Dedifferentiated amniotic fluid mesenchymal stem cell (primary cell): Measurements from ENCODE around the gene HBQ1.
"Not testable (repeated sequence)": the region's sequence is repeated elsewhere in the genome, so short reads cannot be mapped to it uniquely, and the experiment has no call there.

Experiments
- DNase-seq: peaks from one replicate; pipeline ENCODE4 v3.0.0-alpha.2; 2016; ENCODE audit errors: extremely low spot score

The HBQ1 gene

DNA sequence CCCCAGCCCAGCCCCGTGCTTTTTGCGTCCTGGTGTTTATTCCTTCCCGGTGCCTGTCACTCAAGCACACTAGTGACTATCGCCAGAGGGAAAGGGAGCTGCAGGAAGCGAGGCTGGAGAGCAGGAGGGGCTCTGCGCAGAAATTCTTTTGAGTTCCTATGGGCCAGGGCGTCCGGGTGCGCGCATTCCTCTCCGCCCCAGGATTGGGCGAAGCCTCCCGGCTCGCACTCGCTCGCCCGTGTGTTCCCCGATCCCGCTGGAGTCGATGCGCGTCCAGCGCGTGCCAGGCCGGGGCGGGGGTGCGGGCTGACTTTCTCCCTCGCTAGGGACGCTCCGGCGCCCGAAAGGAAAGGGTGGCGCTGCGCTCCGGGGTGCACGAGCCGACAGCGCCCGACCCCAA is 4.3 kb upstream of the HBQ1 start:
- not testable (repeated sequence) for DNase-seq

DNA sequence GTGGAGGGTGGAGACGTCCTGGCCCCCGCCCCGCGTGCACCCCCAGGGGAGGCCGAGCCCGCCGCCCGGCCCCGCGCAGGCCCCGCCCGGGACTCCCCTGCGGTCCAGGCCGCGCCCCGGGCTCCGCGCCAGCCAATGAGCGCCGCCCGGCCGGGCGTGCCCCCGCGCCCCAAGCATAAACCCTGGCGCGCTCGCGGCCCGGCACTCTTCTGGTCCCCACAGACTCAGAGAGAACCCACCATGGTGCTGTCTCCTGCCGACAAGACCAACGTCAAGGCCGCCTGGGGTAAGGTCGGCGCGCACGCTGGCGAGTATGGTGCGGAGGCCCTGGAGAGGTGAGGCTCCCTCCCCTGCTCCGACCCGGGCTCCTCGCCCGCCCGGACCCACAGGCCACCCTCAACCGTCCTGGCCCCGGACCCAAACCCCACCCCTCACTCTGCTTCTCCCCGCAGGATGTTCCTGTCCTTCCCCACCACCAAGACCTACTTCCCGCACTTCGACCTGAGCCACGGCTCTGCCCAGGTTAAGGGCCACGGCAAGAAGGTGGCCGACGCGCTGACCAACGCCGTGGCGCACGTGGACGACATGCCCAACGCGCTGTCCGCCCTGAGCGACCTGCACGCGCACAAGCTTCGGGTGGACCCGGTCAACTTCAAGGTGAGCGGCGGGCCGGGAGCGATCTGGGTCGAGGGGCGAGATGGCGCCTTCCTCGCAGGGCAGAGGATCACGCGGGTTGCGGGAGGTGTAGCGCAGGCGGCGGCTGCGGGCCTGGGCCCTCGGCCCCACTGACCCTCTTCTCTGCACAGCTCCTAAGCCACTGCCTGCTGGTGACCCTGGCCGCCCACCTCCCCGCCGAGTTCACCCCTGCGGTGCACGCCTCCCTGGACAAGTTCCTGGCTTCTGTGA is 3.5 kb upstream of the HBQ1 start, which contains the start of gene HBA1:
HBA1 (plus strand) TSS at position 204 of the 906 bp plus-strand sequence; CDS start at position 241, 37 bp downstream.
- DNase-seq: not testable (repeated sequence)

- DNase-seq: no peak
Observed at GRCh38 chr16:177394-177822, 2.9 kb upstream of the HBQ1 start.

GRCh38 chr16:177981-178667 is 2.1 kb upstream of the HBQ1 start:
- DNase-seq: no peak

GRCh38 chr16:178668-179015 is 1.6 kb upstream of the HBQ1 start:
- DNase-seq: no peak

DNA sequence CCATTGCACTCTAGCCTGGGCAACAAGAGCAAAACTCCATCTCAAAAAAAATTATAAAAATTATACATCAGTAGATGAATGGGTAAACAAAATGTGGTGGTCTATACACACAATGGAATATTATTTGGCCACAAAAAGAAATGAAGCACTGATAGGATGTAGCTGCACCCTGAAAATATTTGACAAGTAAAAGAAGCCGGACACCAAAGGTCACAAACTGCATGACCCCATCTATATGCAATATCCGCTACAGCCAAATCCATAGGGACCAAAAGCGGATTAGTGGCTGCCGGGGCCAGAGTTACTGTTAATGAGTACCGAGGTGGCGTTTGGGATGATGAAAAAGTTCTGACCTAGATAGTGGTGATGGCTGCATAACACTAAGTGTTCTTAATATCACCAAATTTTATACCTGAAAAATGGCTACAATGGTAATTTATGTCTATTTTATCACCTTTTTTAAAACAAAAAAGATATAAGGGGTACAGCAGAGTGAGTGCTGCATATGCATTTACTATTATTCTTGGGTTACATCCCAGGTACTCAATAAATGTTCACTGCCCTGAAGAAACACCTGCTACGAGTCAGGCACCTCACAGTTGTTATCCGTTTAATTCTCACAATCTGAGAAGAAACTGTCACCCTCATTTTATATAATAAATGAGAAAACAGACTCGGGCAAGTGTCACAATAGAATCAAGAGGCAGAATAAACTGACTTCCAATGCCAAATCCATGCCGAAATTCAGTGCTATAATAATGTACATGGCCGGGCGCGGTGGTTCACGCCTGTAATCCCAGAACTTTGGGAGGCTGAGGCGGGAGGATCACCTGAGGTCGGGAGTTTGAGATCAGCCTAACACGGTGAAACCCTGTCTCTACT is 807 bp upstream of the HBQ1 start:
- DNase-seq: no peak

DNA sequence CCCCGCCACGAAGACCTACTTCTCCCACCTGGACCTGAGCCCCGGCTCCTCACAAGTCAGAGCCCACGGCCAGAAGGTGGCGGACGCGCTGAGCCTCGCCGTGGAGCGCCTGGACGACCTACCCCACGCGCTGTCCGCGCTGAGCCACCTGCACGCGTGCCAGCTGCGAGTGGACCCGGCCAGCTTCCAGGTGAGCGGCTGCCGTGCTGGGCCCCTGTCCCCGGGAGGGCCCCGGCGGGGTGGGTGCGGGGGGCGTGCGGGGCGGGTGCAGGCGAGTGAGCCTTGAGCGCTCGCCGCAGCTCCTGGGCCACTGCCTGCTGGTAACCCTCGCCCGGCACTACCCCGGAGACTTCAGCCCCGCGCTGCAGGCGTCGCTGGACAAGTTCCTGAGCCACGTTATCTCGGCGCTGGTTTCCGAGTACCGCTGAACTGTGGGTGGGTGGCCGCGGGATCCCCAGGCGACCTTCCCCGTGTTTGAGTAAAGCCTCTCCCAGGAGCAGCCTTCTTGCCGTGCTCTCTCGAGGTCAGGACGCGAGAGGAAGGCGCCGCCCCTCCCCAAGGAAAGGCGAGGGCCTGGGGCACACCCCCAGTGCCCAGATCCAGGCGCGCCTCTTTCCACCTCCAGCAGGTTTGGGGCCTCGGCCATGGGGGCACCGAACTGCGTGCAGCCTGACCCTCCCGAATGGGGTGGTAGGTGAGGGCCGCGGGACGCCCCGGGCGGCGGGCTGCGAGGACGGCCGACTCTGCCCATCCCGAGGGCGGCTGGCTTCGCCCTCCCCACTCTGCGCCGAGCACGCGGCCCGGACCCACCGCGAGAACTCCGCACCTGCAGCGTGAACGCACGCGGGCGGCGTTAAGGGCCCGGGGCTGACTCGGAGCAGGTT is 664 bp downstream of the HBQ1 start:
- peak; percentile 33 for DNase-seq

GRCh38 chr16:181565-182021 is 1.3 kb downstream of the HBQ1 start:
- DNase-seq: no peak

DNA sequence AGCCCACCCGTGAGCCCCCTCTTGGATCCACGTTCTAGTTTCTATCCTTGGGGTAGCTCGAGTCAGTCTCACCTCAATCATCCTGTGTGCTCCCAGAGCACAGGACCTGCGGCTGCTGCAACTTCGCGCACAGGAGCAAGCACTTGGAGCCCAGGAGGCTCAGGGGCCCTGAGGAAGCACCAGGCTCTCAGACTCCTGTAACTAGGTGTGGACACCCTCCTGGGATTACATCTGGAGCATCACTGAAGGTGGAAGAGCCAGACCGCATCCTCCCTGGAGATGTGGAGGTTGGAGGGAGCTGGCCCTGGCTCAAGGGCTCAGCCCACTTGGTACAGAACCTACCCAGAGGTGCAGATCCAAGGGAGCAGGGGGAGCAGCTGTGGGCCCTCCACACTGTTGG is 2.7 kb downstream of the HBQ1 start:
- DNase-seq: no peak

GRCh38 chr16:185213-185612 is 5.0 kb downstream of the HBQ1 start:
- DNase-seq: no peak

DNA sequence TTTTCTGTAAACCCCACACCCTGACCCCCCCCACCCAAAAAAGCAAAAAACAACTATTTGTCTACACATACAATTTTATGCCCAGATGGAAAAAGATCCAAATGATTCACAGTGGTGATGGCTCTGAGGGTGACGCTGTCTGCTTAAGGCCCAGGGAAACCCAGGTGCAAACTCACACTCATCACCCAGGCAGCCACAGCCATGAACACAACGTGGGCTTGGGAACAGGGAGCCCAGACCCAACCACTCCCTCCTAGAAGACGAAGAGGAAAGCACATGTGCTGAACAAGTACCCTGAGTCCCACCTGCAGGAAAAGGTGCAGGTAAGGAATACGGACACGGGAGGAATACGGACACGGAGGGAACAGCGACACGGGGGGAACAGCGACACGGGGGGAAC is 5.4 kb downstream of the HBQ1 start:
- DNase-seq: no peak

DNA sequence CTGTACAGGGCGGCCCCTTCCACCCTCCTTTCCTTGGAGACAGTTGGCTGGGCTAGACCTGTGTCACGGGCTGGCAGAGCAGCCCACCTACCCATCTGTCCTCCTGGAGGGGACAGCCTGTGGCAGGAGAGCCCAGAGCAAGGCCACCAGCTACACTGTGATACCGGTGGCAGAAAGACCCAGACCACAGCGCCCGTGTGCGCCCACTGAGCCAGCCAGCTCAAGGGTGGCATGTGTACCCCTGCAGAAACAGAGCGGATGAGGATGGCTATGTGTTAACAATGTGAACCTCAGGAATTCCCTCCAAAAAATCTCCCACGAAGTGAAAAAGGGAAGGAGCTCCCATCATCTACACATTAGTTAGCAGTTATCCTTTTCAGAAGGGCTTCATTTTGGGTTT is 7.1 kb downstream of the HBQ1 start:
- DNase-seq: no peak

DNA sequence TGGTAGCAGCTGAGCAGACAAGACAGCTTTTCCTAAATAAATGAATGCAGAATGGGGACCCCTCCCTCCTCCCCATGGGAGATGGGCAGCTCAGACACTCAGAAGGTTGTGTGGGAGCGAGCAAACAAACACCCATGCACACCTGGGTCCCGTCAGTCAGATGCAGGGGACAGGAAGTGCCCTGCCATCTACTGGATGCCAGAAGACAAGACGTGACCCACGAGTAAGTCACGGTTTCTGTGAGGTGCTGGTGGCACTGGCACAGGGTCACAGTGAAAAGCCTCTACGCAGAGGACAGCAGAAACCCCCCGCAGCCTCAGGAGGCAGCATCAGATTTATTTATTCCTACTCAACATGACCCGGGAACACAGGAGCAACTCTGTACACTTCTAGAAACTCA is 8.4 kb downstream of the HBQ1 start:
- no peak for DNase-seq

GRCh38 chr16:189604-190186 is 9.4 kb downstream of the HBQ1 start:
- no peak for DNase-seq

DNA sequence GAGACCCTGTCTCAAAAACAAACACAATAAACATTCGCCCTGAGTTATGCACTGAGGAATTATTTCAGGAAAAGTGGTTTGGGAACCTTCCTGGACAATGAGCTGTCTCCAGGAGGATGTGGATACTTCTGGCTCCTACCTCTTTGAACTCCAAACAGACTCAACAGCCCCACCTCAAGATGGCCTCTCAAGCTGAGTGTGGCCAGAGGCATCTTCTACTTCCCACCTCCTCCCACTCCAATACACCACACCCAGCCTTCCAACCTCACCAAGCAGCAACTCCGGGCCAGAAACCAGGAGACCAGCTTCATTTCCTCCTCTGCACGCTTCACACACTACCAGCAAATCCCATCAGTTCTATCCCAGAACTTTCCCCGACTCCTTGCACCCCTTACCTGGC is 11.6 kb downstream of the HBQ1 start:
- DNase-seq: no peak

DNA sequence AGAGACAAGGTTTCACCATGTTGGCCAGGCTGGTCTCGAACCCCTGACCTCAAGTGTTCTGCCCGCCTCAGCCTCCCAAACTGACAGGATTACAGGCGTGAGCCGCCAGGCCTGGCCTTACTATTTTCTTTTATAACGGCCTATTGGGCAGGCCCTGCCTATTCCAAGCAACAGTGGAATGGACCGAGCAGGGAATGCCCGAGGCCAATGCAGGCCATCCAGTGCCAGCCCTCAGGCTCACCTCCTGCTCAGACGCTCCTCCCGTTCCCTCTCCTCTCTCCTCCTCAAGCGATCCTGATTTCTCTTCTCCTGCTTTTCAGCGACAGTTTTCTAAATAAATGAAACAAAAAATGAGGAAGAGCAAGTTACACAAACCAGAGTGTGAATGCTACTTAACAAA is 12.4 kb downstream of the HBQ1 start:
- DNase-seq: no peak

- DNase-seq: no peak
Observed at GRCh38 chr16:193441-193840, 13.2 kb downstream of the HBQ1 start.

- no peak for DNase-seq
Observed at GRCh38 chr16:194516-194915, 14.3 kb downstream of the HBQ1 start.

DNA sequence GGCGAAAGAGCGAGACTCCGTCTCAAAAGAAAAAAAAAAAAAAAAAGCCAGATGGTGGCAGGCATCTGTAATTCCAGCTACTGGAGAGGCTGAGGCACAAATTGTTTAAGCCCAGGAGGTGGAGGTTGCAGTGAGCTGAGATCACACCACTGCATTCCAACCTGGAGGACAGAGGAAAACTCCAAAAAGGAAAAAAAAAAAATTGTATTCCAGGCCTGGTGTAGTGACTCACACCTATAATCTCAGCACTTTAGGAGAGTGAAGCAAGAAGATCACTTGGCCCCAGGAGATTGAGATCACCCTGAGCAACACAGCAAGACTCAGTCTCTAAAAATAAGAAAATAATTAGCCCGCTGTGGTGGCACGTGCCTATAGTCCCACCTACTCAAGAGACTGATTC is 20.1 kb downstream of the HBQ1 start:
- no peak for DNase-seq

DNA sequence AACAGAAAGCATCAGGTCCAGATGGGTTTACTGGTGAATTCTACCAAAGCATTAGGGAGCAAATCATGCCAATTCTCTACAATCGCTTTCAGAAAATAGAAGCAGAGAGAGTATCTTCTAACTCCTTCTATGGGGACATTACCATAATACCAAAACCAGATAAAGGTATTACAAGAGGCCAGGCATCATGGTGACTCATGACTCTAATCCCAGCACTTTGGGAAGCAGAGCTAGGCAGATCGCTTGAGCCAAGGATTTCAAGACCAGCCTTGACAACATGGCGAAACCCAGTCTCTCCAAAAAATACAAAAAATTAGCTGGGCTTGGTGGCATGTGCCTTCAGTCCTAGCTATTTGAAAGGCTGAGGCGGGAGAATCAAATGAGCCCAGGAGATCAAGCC is 23.0 kb downstream of the HBQ1 start:
- no peak for DNase-seq

- DNase-seq: not testable (repeated sequence)
Observed at GRCh38 chr16:204046-204445, 23.8 kb downstream of the HBQ1 start.
